Loucy (cell line): ENCODE results near the gene CA7.

Experiments used
- EZH2phosphoT487 ChIP-seq: fragments of 200-600 bp; IDR thresholded peaks from 2 replicates; pipeline ENCODE4 v1.6.1; 2018; ENCODE audit warnings: antibody characterized with exemption, mild to moderate bottlenecking, moderate library complexity, borderline replicate concordance
- TF ChIP-seq, protein P1 (sequence below): fragments of 200-600 bp; sonication (generic); conservative IDR thresholded peaks from 2 replicates; pipeline ENCODE4 v1.5.1; 2014; ENCODE audit warnings: mild to moderate bottlenecking, antibody characterized with exemption, low read length

DNA sequence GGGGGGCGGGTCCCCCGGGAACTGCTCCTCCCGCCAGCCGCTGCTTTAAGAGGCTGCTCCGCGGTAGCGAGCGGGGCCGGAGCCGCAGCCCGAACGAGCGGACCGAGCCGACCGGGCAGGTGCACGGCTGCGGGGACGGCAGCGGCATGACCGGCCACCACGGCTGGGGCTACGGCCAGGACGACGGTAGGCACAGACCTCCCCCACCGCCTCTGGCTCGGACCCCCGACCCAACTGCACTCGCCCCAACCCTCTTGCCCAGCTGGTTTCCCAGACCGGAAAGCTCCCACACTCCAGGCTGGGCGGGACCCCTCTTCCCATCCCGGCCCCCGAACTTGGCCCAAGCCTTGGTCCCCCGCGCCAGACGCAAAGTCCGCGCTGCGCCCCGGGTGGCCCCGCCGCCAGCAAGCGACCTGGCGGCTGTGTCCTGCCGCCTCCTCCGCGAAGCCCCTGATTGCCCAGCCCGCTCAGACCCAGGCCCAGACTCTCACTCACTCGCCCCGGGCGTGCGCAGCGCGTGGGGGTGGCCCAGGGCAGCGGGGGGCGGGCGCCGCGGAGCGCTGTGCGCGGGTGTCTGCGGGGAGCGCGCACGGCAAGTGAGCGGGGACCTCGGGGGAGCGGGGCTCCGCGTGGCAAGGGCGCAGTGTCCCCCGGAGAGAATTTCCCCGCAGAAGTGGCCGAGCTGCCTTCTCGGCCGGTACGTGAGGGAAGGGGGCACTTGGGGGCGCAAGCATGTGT, at the start of gene CA7:
- TF ChIP-seq, protein P1, sequence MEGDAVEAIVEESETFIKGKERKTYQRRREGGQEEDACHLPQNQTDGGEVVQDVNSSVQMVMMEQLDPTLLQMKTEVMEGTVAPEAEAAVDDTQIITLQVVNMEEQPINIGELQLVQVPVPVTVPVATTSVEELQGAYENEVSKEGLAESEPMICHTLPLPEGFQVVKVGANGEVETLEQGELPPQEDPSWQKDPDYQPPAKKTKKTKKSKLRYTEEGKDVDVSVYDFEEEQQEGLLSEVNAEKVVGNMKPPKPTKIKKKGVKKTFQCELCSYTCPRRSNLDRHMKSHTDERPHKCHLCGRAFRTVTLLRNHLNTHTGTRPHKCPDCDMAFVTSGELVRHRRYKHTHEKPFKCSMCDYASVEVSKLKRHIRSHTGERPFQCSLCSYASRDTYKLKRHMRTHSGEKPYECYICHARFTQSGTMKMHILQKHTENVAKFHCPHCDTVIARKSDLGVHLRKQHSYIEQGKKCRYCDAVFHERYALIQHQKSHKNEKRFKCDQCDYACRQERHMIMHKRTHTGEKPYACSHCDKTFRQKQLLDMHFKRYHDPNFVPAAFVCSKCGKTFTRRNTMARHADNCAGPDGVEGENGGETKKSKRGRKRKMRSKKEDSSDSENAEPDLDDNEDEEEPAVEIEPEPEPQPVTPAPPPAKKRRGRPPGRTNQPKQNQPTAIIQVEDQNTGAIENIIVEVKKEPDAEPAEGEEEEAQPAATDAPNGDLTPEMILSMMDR: no peak
- no peak for TF ChIP-seq EZH2phosphoT487
